T-helper 17 cell (primary cell): Measurements from ENCODE around the gene SARS2. TPM values are rescaled to one million over a fixed set of nuclear protein-coding genes. Genes with fewer than 3 reads are reported as not detected.
"Not testable (repeated sequence)": the region's sequence is repeated elsewhere in the genome, so short reads cannot be mapped to it uniquely, and the experiment has no call there.

Source experiments
- ATAC-seq: fragments of 150-1000 bp; cut with Tn5 transposase; 2 replicates; pipeline ENCODE4 v1.10.0; 2021; ENCODE audit warnings: mild to moderate bottlenecking, moderate library complexity
- DNase-seq, 3 donors: peaks; one replicate each; pipeline versions ENCODE4 v3.0.0 to v3.0.0-alpha.2; 2020 to 2021
- H3K9me3 ChIP-seq: one replicate; pipeline ENCODE4 v1.7.0; 2013; ENCODE audit warnings: low read length, mild to moderate bottlenecking; ENCODE audit not compliant: control insufficient read depth, poor library complexity, severe bottlenecking
- H3K27ac Mint-ChIP-seq: one replicate; pipeline ENCODE4 v1.8.0; 2022; ENCODE audit warnings: mild to moderate bottlenecking, moderate library complexity, mixed read lengths
- H3K27me3 Mint-ChIP-seq: one replicate; pipeline ENCODE4 v1.8.0; 2022; ENCODE audit warnings: mixed read lengths
- H3K36me3 Mint-ChIP-seq: one replicate; pipeline ENCODE4 v1.8.0; 2022; ENCODE audit warnings: low read depth, mixed read lengths
- H3K4me1 Mint-ChIP-seq: one replicate; pipeline ENCODE4 v1.8.0; 2022; ENCODE audit warnings: mild to moderate bottlenecking, mixed read lengths
- H3K4me3 Mint-ChIP-seq: one replicate; pipeline ENCODE4 v1.8.0; 2022; ENCODE audit warnings: mild to moderate bottlenecking, moderate library complexity, mixed read lengths
- total RNA-seq, 4 donors: library from RNA in 2 of 4; stranded (reverse) in 2 of 4; gene quantifications; one replicate each; pipeline ENCODE4 v1.2.3 and lab custom pipeline; 2022 to 2026

The SARS2 gene
- total RNA-seq = 10 to 100 TPM; 18.6 to 19.5 TPM
- total RNA-seq (lab: John Stamatoyannopoulos, UW) = 3.2 to 3.9 reads per million in 2 donors

- Mint-ChIP-seq H3K36me3 (peaks cover 3% of the 10 kb centered on the region), H3K27ac (peak within 1 kb of the TSS; percentile 99), H3K4me3 (peak within 1 kb of the TSS; percentile 97), H3K27me3 (no peaks in the 10 kb centered on the region), H3K4me1 (peaks cover 21% of the 10 kb centered on the region)
- H3K9me3 ChIP-seq = no peaks in the 10 kb centered on the region
- peak; percentile 74 for ATAC-seq
- DNase-seq = peak; percentile 90 to 91 (median 91)
Observed at GRCh38 chr19:38929929-38930775, at the start of gene SARS2. TSS of gene SARS2 (minus strand) at chr19:38930763. CDS start at chr19:38930736, 27 bp downstream.

- Mint-ChIP-seq H3K27ac (no peak overlapping the region), H3K4me3 (no peak overlapping the region), H3K36me3 (peaks cover 4% of the 10 kb centered on the region), H3K4me1 (peaks cover 11% of the 10 kb centered on the region), H3K27me3 (peaks cover 27% of the 10 kb centered on the region)
- H3K9me3 ChIP-seq = no peaks in the 10 kb centered on the region
- DNase-seq (no peak), ATAC-seq (no peak)
Observed at GRCh38 chr19:38979812-38980211, 49.2 kb upstream of the SARS2 start.

- no peak overlapping the region for H3K4me3 Mint-ChIP-seq
- no peaks in the 10 kb centered on the region for H3K9me3 ChIP-seq
- DNase-seq (no peak), ATAC-seq (no peak)
- no peak overlapping the region for H3K27ac Mint-ChIP-seq
- H3K36me3 Mint-ChIP-seq = peaks cover 4% of the 10 kb centered on the region
- H3K27me3 Mint-ChIP-seq = peaks cover 33% of the 10 kb centered on the region
- peaks cover 11% of the 10 kb centered on the region for H3K4me1 Mint-ChIP-seq
Observed at GRCh38 chr19:38978326-38978689, 47.7 kb upstream of the SARS2 start.

GRCh38 chr19:38977445-38978325, 47.1 kb upstream of the SARS2 start:
- no peak for DNase-seq
- peaks cover 11% of the 10 kb centered on the region for H3K4me1 Mint-ChIP-seq

GRCh38 chr19:38975861-38976271, 45.3 kb upstream of the SARS2 start:
- Mint-ChIP-seq H3K36me3 (peaks cover 4% of the 10 kb centered on the region), H3K27me3 (peaks cover 33% of the 10 kb centered on the region), H3K27ac (no peak overlapping the region), H3K4me3 (peak overlapping the region; percentile 77), H3K4me1 (peaks cover 11% of the 10 kb centered on the region)
- no peaks in the 10 kb centered on the region for H3K9me3 ChIP-seq
- ATAC-seq (no peak), DNase-seq (no peak)

More at GRCh38 chr19:38977445-38978325, 47.1 kb upstream of the SARS2 start:
- peaks cover 33% of the 10 kb centered on the region for H3K27me3 Mint-ChIP-seq
- H3K9me3 ChIP-seq = no peaks in the 10 kb centered on the region
- H3K36me3 Mint-ChIP-seq = peaks cover 4% of the 10 kb centered on the region
- no peak overlapping the region for H3K4me3 Mint-ChIP-seq
- H3K27ac Mint-ChIP-seq = no peak overlapping the region
- no peak for ATAC-seq

- Mint-ChIP-seq H3K27me3 (peaks cover 33% of the 10 kb centered on the region), H3K27ac (no peak within 1 kb of the TSS)
- no peak for ATAC-seq
Observed at GRCh38 chr19:38975214-38975860, 44.8 kb upstream of the SARS2 start, which contains the start of gene FBXO17. TSS of gene FBXO17 (minus strand) at chr19:38975742. CDS start at chr19:38950319, 25,423 bp downstream.

GRCh38 chr19:38974624-38975213, 44.2 kb upstream of the SARS2 start:
- Mint-ChIP-seq H3K4me3 (peak overlapping the region; percentile 78), H3K27me3 (peaks cover 33% of the 10 kb centered on the region), H3K27ac (no peak overlapping the region), H3K4me1 (peaks cover 11% of the 10 kb centered on the region), H3K36me3 (peaks cover 4% of the 10 kb centered on the region)
- ATAC-seq (no peak), DNase-seq (no peak)
- H3K9me3 ChIP-seq = no peaks in the 10 kb centered on the region

More at GRCh38 chr19:38975214-38975860, 44.8 kb upstream of the SARS2 start, which contains the start of gene FBXO17:
- H3K36me3 Mint-ChIP-seq = peaks cover 4% of the 10 kb centered on the region
- H3K4me1 Mint-ChIP-seq = peaks cover 11% of the 10 kb centered on the region
- H3K4me3 Mint-ChIP-seq = peak within 1 kb of the TSS; percentile 78
- no peaks in the 10 kb centered on the region for H3K9me3 ChIP-seq
- no peak for DNase-seq

GRCh38 chr19:38971672-38972071, 41.1 kb upstream of the SARS2 start:
- no peak overlapping the region for H3K4me3 Mint-ChIP-seq
- ATAC-seq = no peak
- peaks cover 4% of the 10 kb centered on the region for H3K36me3 Mint-ChIP-seq
- H3K27me3 Mint-ChIP-seq = peaks cover 26% of the 10 kb centered on the region
- DNase-seq = no peak
- H3K9me3 ChIP-seq = no peaks in the 10 kb centered on the region
- peaks cover 10% of the 10 kb centered on the region for H3K4me1 Mint-ChIP-seq
- H3K27ac Mint-ChIP-seq = no peak overlapping the region

- no peak overlapping the region for H3K27ac Mint-ChIP-seq
- H3K27me3 Mint-ChIP-seq = peaks cover 19% of the 10 kb centered on the region
- H3K36me3 Mint-ChIP-seq = peaks cover 3% of the 10 kb centered on the region
- no peak for ATAC-seq
- no peaks in the 10 kb centered on the region for H3K9me3 ChIP-seq
- H3K4me3 Mint-ChIP-seq = no peak overlapping the region
- DNase-seq = no peak
- peaks cover 5% of the 10 kb centered on the region for H3K4me1 Mint-ChIP-seq
Observed at GRCh38 chr19:38970664-38971532, 40.3 kb upstream of the SARS2 start.

- not testable (repeated sequence) for DNase-seq, H3K9me3 ChIP-seq, H3K4me1 Mint-ChIP-seq, ATAC-seq, H3K27ac Mint-ChIP-seq, H3K4me3 Mint-ChIP-seq, H3K36me3 Mint-ChIP-seq
- peaks cover 29% of the 10 kb centered on the region for H3K27me3 Mint-ChIP-seq
Observed at GRCh38 chr19:38966149-38966548, 35.6 kb upstream of the SARS2 start.

- no peaks in the 10 kb centered on the region for H3K9me3 ChIP-seq
- ATAC-seq = no peak
- H3K36me3 Mint-ChIP-seq = no peaks in the 10 kb centered on the region
- H3K4me1 Mint-ChIP-seq = peaks cover 2% of the 10 kb centered on the region
- no peak overlapping the region for H3K27ac Mint-ChIP-seq
- no peak for DNase-seq
- peaks cover 29% of the 10 kb centered on the region for H3K27me3 Mint-ChIP-seq
- H3K4me3 Mint-ChIP-seq = no peak overlapping the region
Observed at GRCh38 chr19:38964738-38965137, 34.2 kb upstream of the SARS2 start.

- Mint-ChIP-seq H3K4me3 (no peak overlapping the region), H3K4me1 (peaks cover 2% of the 10 kb centered on the region), H3K27me3 (peaks cover 23% of the 10 kb centered on the region), H3K27ac (no peak overlapping the region), H3K36me3 (no peaks in the 10 kb centered on the region)
- ATAC-seq = no peak
- no peak for DNase-seq
- H3K9me3 ChIP-seq = no peaks in the 10 kb centered on the region
Observed at GRCh38 chr19:38959618-38960017, 29.1 kb upstream of the SARS2 start.
